Non-pigmented ciliary epithelial cell (primary cell): ENCODE data around the gene SPATS2L.

ENCODE experiments used
- DNase-seq: peaks from one replicate; pipeline ENCODE4 v3.0.0-alpha.2; 2010; ENCODE audit warnings: low read depth

Gene SPATS2L

GRCh38 chr2:200296118-200296517 lies 10.4 kb upstream of the SPATS2L start:
- no peak for DNase-seq

- no peak for DNase-seq
Measured at GRCh38 chr2:200297100-200297499, 9.4 kb upstream of the SPATS2L start.

- DNase-seq, result no peak
Measured at GRCh38 chr2:200297989-200298388, 8.5 kb upstream of the SPATS2L start.

GRCh38 chr2:200298816-200299215 lies 7.7 kb upstream of the SPATS2L start:
- no peak for DNase-seq

GRCh38 chr2:200300065-200300464 lies 6.4 kb upstream of the SPATS2L start:
- no peak for DNase-seq

- no peak for DNase-seq
Measured at GRCh38 chr2:200300638-200301314, 5.7 kb upstream of the SPATS2L start.

- no peak for DNase-seq
Measured at GRCh38 chr2:200301953-200302858, 4.3 kb upstream of the SPATS2L start.

GRCh38 chr2:200302940-200303727 lies 3.4 kb upstream of the SPATS2L start:
- DNase-seq, result no peak

GRCh38 chr2:200305797-200306195 lies 697 bp upstream of the SPATS2L start:
- DNase-seq, result no peak

GRCh38 chr2:200306931-200307723 lies 634 bp downstream of the SPATS2L start:
- DNase-seq, result no peak

- DNase-seq, result no peak
Measured at GRCh38 chr2:200307724-200308545, 1.4 kb downstream of the SPATS2L start.

GRCh38 chr2:200308546-200309295 lies 2.2 kb downstream of the SPATS2L start:
- DNase-seq, result no peak

- DNase-seq, result no peak
Measured at GRCh38 chr2:200309296-200310049, 3.0 kb downstream of the SPATS2L start.

- no peak for DNase-seq
Measured at GRCh38 chr2:200310545-200310971, 4.1 kb downstream of the SPATS2L start.

GRCh38 chr2:200311139-200311538 lies 4.6 kb downstream of the SPATS2L start:
- DNase-seq, result no peak

GRCh38 chr2:200314976-200315567 lies 8.6 kb downstream of the SPATS2L start:
- DNase-seq, result no peak

- DNase-seq, result no peak
Measured at GRCh38 chr2:200317975-200318374, 11.5 kb downstream of the SPATS2L start.

GRCh38 chr2:200318940-200319435 lies 12.5 kb downstream of the SPATS2L start:
- no peak for DNase-seq
